A549 (cell line): ENCODE data around the gene PLCL1. TPM values are rescaled to one million over a fixed set of nuclear protein-coding genes. Genes with fewer than 3 reads are reported as not detected.

Experiments used
- ATAC-seq, 2 experiments: fragments of 200-7000 bp in 1 of 2; fragments of >200 bp in 1 of 2; cut with Nextera tagmentation in 1 of 2; cut with Tn5 transposase in 1 of 2; 3 replicates each; pipeline versions ENCODE4 v1.8.0 to v1.9.1; 2018 to 2020; ENCODE audit warnings: mild to moderate bottlenecking in 1 of 2, moderate library complexity in 1 of 2
- CTCF ChIA-PET: fragments of 300-600 bp; sonication (Branson Sonifier 250); formaldehyde crosslinking; extraction: SDS; loops from one replicate; lab custom pipeline; 2021; ENCODE audit warnings: antibody characterized with exemption, inconsistent platforms; lab: Yijun Ruan, JAX
- POLR2A ChIA-PET: fragments of 350-600 bp; formaldehyde crosslinking; extraction: SDS; loops from one replicate; lab custom pipeline; 2021; ENCODE audit warnings: antibody characterized with exemption, inconsistent platforms; lab: Yijun Ruan, JAX
- DNase-seq, 2 experiments: peaks; one replicate each; pipeline versions ENCODE4 v3.0.0 to v3.0.0-alpha.2; 2011 to 2016; ENCODE audit warnings: low read depth in 1 of 2, low spot score in 1 of 2
- FAIRE-seq: peaks from 2 replicates; lab custom pipeline; 2011; peaks lifted over from hg19 to GRCh38; lab: Jason Lieb, UNC
- H3K27ac ChIP-seq, 2 experiments: fragments of >200 bp; sonication (Bioruptor Twin); formaldehyde crosslinking; 3 replicates each; pipeline ENCODE4 v1.5.1; 2016 to 2017
- H3K4me1 ChIP-seq: fragments of >200 bp; sonication (Bioruptor Twin); formaldehyde crosslinking; 3 replicates; pipeline ENCODE4 v1.6.1; 2016
- H3K4me2 ChIP-seq: fragments of >200 bp; sonication (Bioruptor Twin); formaldehyde crosslinking; 3 replicates; pipeline ENCODE4 v1.6.1; 2016
- H3K4me3 ChIP-seq: fragments of >200 bp; sonication (Bioruptor Twin); formaldehyde crosslinking; 3 replicates; pipeline ENCODE4 v1.5.1; 2016
- H3K9me3 ChIP-seq: fragments of >200 bp; sonication (Bioruptor Twin); formaldehyde crosslinking; 3 replicates; pipeline ENCODE4 v1.6.1; 2016
- BHLHE40 ChIP-seq: IDR thresholded peaks from 2 replicates; pipeline ENCODE4 v1.6.1; 2012; ENCODE audit warnings: low read depth, low read length, inconsistent platforms
- CBX8 ChIP-seq: fragments of 200-600 bp; sonication (generic); IDR thresholded peaks from 2 replicates; pipeline ENCODE4 v1.6.1; 2016
- CEBPB ChIP-seq, 2 experiments: fragments of >200 bp in 1 of 2; sonication (Bioruptor Twin) in 1 of 2; formaldehyde crosslinking in 1 of 2; IDR thresholded peaks; 2 replicates each; pipeline ENCODE4 v1.6.1; 2012 to 2016
- E2F6 ChIP-seq: IDR thresholded peaks from 2 replicates; pipeline ENCODE4 v1.6.1; 2012; ENCODE audit warnings: low read depth, borderline replicate concordance
- EHF ChIP-seq: fragments of 250-450 bp; sonication (Bioruptor Pico); IDR thresholded peaks from 2 replicates; pipeline ENCODE4 v1.5.0; 2020; ENCODE audit warnings: mild to moderate bottlenecking
- EP300 ChIP-seq, 2 experiments: fragments of >200 bp; sonication (Bioruptor Twin); formaldehyde crosslinking; IDR thresholded peaks; 2 replicates in 1 of 2; 3 replicates in 1 of 2; pipeline ENCODE4 v1.6.1; 2016 to 2017
- ESRRA ChIP-seq: fragments of 150-350 bp; IDR thresholded peaks from 2 replicates; pipeline ENCODE4 v1.6.1; 2014; ENCODE audit warnings: mild to moderate bottlenecking, low read length, borderline replicate concordance
- FOSB ChIP-seq: fragments of 250-450 bp; sonication (Bioruptor Pico); IDR thresholded peaks from 2 replicates; pipeline ENCODE4 v1.5.0; 2020; ENCODE audit warnings: mild to moderate bottlenecking, moderate library complexity
- HES2 ChIP-seq: fragments of >200 bp; sonication (Bioruptor Twin); formaldehyde crosslinking; IDR thresholded peaks from 2 replicates; pipeline ENCODE4 v1.6.1; 2016
- HOXA7 ChIP-seq: fragments of 250-450 bp; sonication (Bioruptor Pico); IDR thresholded peaks from 2 replicates; pipeline ENCODE4 v1.5.0; 2020; ENCODE audit warnings: mild to moderate bottlenecking, moderate library complexity
- HOXB13 ChIP-seq: fragments of 250-450 bp; sonication (Bioruptor Pico); IDR thresholded peaks from 2 replicates; pipeline ENCODE4 v1.5.0; 2020; ENCODE audit warnings: low read depth, mild to moderate bottlenecking, moderate library complexity
- KDM1A ChIP-seq: fragments of 200-600 bp; sonication (generic); IDR thresholded peaks from 2 replicates; pipeline ENCODE4 v1.6.1; 2016; ENCODE audit warnings: low read depth, mild to moderate bottlenecking
- NR3C1 ChIP-seq: fragments of >200 bp; sonication (Bioruptor Twin); formaldehyde crosslinking; IDR thresholded peaks from 3 replicates; pipeline ENCODE4 v1.6.1; 2017
- RAD21 ChIP-seq, 2 experiments: fragments of >200 bp in 1 of 2; sonication (Bioruptor Twin) in 1 of 2; formaldehyde crosslinking in 1 of 2; IDR thresholded peaks in 1 of 2; conservative IDR thresholded peaks in 1 of 2; 2 replicates in 1 of 2; 3 replicates in 1 of 2; pipeline ENCODE4 v1.6.1; 2012 to 2018; ENCODE audit warnings: inconsistent platforms in 1 of 2
- RARB ChIP-seq: fragments of 250-450 bp; sonication (Bioruptor Pico); IDR thresholded peaks from 2 replicates; pipeline ENCODE4 v1.8.0; 2021; ENCODE audit warnings: mild to moderate bottlenecking, moderate library complexity
- RCOR1 ChIP-seq: fragments of 150-350 bp; IDR thresholded peaks from 2 replicates; pipeline ENCODE4 v1.6.1; 2014; ENCODE audit warnings: antibody characterized with exemption, low read length, low read depth
- RFX5 ChIP-seq: fragments of 450-650 bp; IDR thresholded peaks from 2 replicates; pipeline ENCODE4 v1.7.1; 2014; ENCODE audit warnings: antibody characterized with exemption, mild to moderate bottlenecking, moderate library complexity
- RNF2 ChIP-seq: fragments of 200-600 bp; sonication (generic); IDR thresholded peaks from 2 replicates; pipeline ENCODE4 v1.6.1; 2016; ENCODE audit warnings: low read depth, mild to moderate bottlenecking, antibody characterized with exemption, moderate library complexity, borderline replicate concordance
- TFCP2L1 ChIP-seq: fragments of 250-450 bp; sonication (Bioruptor Pico); IDR thresholded peaks from 2 replicates; pipeline ENCODE4 v1.5.0; 2021; ENCODE audit warnings: mild to moderate bottlenecking
- TP53 ChIP-seq: fragments of 250-450 bp; sonication (Bioruptor Pico); IDR thresholded peaks from 2 replicates; pipeline ENCODE4 v1.5.0; 2021; ENCODE audit warnings: mild to moderate bottlenecking, moderate library complexity
- ZC3H11A ChIP-seq: fragments of 450-650 bp; IDR thresholded peaks from 2 replicates; pipeline ENCODE4 v1.6.1; 2014; ENCODE audit warnings: antibody characterized with exemption, mild to moderate bottlenecking
- ZNF302 ChIP-seq: fragments of 250-450 bp; sonication (Bioruptor Pico); IDR thresholded peaks from 2 replicates; pipeline ENCODE4 v1.9.0; 2021; ENCODE audit warnings: inconsistent platforms, mild to moderate bottlenecking, moderate library complexity
- ZSCAN20 ChIP-seq: fragments of 250-450 bp; sonication (Bioruptor Pico); IDR thresholded peaks from 2 replicates; pipeline ENCODE4 v1.8.0; 2022; ENCODE audit warnings: mild to moderate bottlenecking, moderate library complexity
- WGBS: methylation state at CpG from one replicate; pipeline ENCODE4 v1.1.6; 2017; ENCODE audit errors: missing lambda C conversion rate; 5-methylcytosine and 5-hydroxymethylcytosine counted together
- polyA plus RNA-seq, 4 experiments: library from polyadenylated mRNA; depleted of rRNA in 3 of 4; stranded (reverse); fragments of >200 nt; fragmentation: RNase III in 1 of 4; extraction: RNeasy Plus Mini Kit Qiagen cat#74134 plus additional on column Dnase treatment in 1 of 4; gene quantifications; 2 replicates in 3 of 4; 3 replicates in 1 of 4; pipeline ENCODE4 v1.2.3, GENCODE V29; 2011 to 2017
- TF ChIP-seq, protein P1 (sequence below): fragments of 200-600 bp; sonication (generic); IDR thresholded peaks from 2 replicates; pipeline ENCODE4 v1.6.1; 2016; ENCODE audit warnings: antibody characterized with exemption, mild to moderate bottlenecking, moderate library complexity

PLCL1 gene
- polyA plus RNA-seq, 2 of the 4 experiments (the other 2 are of a cell fraction), result 0.03 TPM

GRCh38 chr2:197925976-197926375, 121.6 kb downstream of the PLCL1 start:
- ChIA-PET CTCF (no interaction called here), POLR2A (no interaction called here)
- FAIRE-seq (no peak), ATAC-seq (no peak), DNase-seq (no peak)
- TF ChIP-seq CEBPB (IDR thresholded peaks at IDR 0.05), result no peak
- Histone ChIP-seq H3K27ac (no peak overlapping the region), H3K4me1 (no peaks in the 10 kb centered on the region), H3K9me3 (no peaks in the 10 kb centered on the region), H3K4me3 (no peak overlapping the region), H3K4me2 (no peak overlapping the region)

GRCh38 chr2:197926673-197927072, 122.3 kb downstream of the PLCL1 start:
- Histone ChIP-seq H3K9me3 (no peaks in the 10 kb centered on the region), H3K4me3 (no peak overlapping the region), H3K27ac (no peak overlapping the region), H3K4me1 (no peaks in the 10 kb centered on the region), H3K4me2 (no peak overlapping the region)
- 0% methylated on average over 4 of the region's 4 CpGs for WGBS
- TF ChIP-seq RCOR1, result no peak
- no peak for TF ChIP-seq EHF
- no peak for TF ChIP-seq BHLHE40
- no peak for TF ChIP-seq E2F6
- TF ChIP-seq CBX8, result no peak
- TF ChIP-seq CEBPB (IDR thresholded peaks at IDR 0.05), result no peak
- TF ChIP-seq NR3C1, result no peak
- TF ChIP-seq HOXA7 (CRISPR knock-in tag), result no peak
- ATAC-seq (no peak), FAIRE-seq (no peak), DNase-seq (no peak)
- ChIA-PET POLR2A (no interaction called here), CTCF (no interaction called here)

- Histone ChIP-seq H3K4me2 (no peak overlapping the region), H3K27ac (no peak overlapping the region), H3K4me3 (no peak overlapping the region), H3K4me1 (no peaks in the 10 kb centered on the region), H3K9me3 (no peaks in the 10 kb centered on the region)
- FAIRE-seq, result no peak
- ChIA-PET CTCF (no interaction called here), POLR2A (no interaction called here)
- DNase-seq, result no peak
- TF ChIP-seq ZSCAN20 (CRISPR knock-in tag) (no peak), RCOR1 (no peak)
- ATAC-seq, result no peak
Measured at GRCh38 chr2:197927994-197928393, 123.6 kb downstream of the PLCL1 start.

GRCh38 chr2:197929008-197929885, 124.9 kb downstream of the PLCL1 start:
- no peak for TF ChIP-seq TFCP2L1 (CRISPR knock-in tag)
- no peak for TF ChIP-seq RAD21 (conservative IDR thresholded peaks at IDR 0.05 in 1 of 2, IDR thresholded peaks at IDR 0.05 in 1 of 2)
- no peak for TF ChIP-seq HOXB13
- TF ChIP-seq ZNF302 (CRISPR knock-in tag), result no peak
- TF ChIP-seq, protein P1, sequence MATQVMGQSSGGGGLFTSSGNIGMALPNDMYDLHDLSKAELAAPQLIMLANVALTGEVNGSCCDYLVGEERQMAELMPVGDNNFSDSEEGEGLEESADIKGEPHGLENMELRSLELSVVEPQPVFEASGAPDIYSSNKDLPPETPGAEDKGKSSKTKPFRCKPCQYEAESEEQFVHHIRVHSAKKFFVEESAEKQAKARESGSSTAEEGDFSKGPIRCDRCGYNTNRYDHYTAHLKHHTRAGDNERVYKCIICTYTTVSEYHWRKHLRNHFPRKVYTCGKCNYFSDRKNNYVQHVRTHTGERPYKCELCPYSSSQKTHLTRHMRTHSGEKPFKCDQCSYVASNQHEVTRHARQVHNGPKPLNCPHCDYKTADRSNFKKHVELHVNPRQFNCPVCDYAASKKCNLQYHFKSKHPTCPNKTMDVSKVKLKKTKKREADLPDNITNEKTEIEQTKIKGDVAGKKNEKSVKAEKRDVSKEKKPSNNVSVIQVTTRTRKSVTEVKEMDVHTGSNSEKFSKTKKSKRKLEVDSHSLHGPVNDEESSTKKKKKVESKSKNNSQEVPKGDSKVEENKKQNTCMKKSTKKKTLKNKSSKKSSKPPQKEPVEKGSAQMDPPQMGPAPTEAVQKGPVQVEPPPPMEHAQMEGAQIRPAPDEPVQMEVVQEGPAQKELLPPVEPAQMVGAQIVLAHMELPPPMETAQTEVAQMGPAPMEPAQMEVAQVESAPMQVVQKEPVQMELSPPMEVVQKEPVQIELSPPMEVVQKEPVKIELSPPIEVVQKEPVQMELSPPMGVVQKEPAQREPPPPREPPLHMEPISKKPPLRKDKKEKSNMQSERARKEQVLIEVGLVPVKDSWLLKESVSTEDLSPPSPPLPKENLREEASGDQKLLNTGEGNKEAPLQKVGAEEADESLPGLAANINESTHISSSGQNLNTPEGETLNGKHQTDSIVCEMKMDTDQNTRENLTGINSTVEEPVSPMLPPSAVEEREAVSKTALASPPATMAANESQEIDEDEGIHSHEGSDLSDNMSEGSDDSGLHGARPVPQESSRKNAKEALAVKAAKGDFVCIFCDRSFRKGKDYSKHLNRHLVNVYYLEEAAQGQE, result no peak
- no peak for TF ChIP-seq EP300 (IDR thresholded peaks at IDR 0.05)
- no peak for TF ChIP-seq ESRRA
- TF ChIP-seq KDM1A, result no peak
- TF ChIP-seq FOSB (CRISPR knock-in tag), result no peak
- no peak for TF ChIP-seq RNF2
- no peak for TF ChIP-seq RFX5
- TF ChIP-seq ZC3H11A, result no peak
- TF ChIP-seq RARB, result no peak
- no peak for TF ChIP-seq ZSCAN20 (CRISPR knock-in tag)
- no peak for TF ChIP-seq HES2
- no peak for TF ChIP-seq TP53
- Histone ChIP-seq H3K27ac (no peak overlapping the region), H3K9me3 (no peaks in the 10 kb centered on the region), H3K4me2 (no peak overlapping the region), H3K4me3 (no peak overlapping the region), H3K4me1 (no peaks in the 10 kb centered on the region)
- no peak for ATAC-seq
- DNase-seq, result no peak
- FAIRE-seq, result no peak
- CTCF ChIA-PET, result no interaction called here
- POLR2A ChIA-PET, result no interaction called here
- whole genome bisulfite sequencing, result 3% methylated on average over 5 of the region's 5 CpGs
